Stomach (tissue), 9 donors: ENCODE measurements around the gene RGS12. TPM values are rescaled to one million over a fixed set of nuclear protein-coding genes. Genes with fewer than 3 reads are reported as not detected.

ENCODE experiments used
- DNase-seq, 2 donors: peaks; one replicate each; pipeline versions ENCODE4 v3.0.0 to v3.0.0-alpha.2; 2013 to 2019
- H3K27ac ChIP-seq, 5 donors: fragments of 200-600 bp in 4 of 5; sonication (generic) in 4 of 5; one replicate each; pipeline ENCODE4 v1.5.1; 2013 to 2019; ENCODE audit warnings: mild to moderate bottlenecking in 1 of 5, moderate library complexity in 1 of 5
- H3K27me3 ChIP-seq, 3 donors: fragments of 200-600 bp; sonication (generic); one replicate each; pipeline ENCODE4 v1.5.1; 2017 to 2019; ENCODE audit warnings: mixed run types in 1 of 3
- H3K36me3 ChIP-seq, 4 donors: fragments of 200-600 bp; sonication (generic); 1 replicate in 3 of 4; 2 replicates in 1 of 4; pipeline ENCODE4 v1.5.1; 2016 to 2019
- H3K4me1 ChIP-seq, 4 donors: fragments of 200-600 bp; sonication (generic); one replicate each; pipeline ENCODE4 v1.5.1; 2016 to 2019
- H3K4me3 ChIP-seq, 4 donors: fragments of 200-600 bp; sonication (generic) in 3 of 4; one replicate each; pipeline ENCODE4 v1.5.1; 2016 to 2019; ENCODE audit warnings: mild to moderate bottlenecking in 1 of 4
- H3K9me3 ChIP-seq, 4 donors: fragments of 200-600 bp; sonication (generic); one replicate each; pipeline ENCODE4 v1.5.1; 2016 to 2019
- CTCF ChIP-seq, 7 experiments: fragments of 450-650 bp in 4 of 7; fragments of 200-600 bp in 3 of 7; sonication (generic) in 3 of 7; IDR thresholded peaks; one replicate each; pipeline ENCODE4 v1.5.1; 2016 to 2019; ENCODE audit warnings: antibody characterized with exemption in 7 of 7, control low read depth in 2 of 7, mild to moderate bottlenecking in 1 of 7
- EP300 ChIP-seq: sonication (generic); formaldehyde crosslinking; IDR thresholded peaks from one replicate; pipeline ENCODE4 v1.6.1; 2017; ENCODE audit warnings: antibody characterized with exemption
- POLR2A ChIP-seq, 4 donors: fragments of 450-650 bp; IDR thresholded peaks; one replicate each; pipeline ENCODE4 v1.6.1; 2016; ENCODE audit warnings: antibody characterized with exemption in 4 of 4, control low read depth in 2 of 4, mild to moderate bottlenecking in 1 of 4, moderate library complexity in 1 of 4
- POLR2AphosphoS5 ChIP-seq, 3 donors: sonication (generic); formaldehyde crosslinking; IDR thresholded peaks; one replicate each; pipeline ENCODE4 v1.6.1; 2016; ENCODE audit warnings: antibody characterized with exemption in 3 of 3
- WGBS, 5 donors: extraction: QIAGEN DNeasy Blood & Tissue Kit in 3 of 5; methylation state at CpG; one replicate each; pipeline versions ENCODE4 v1.1.5 to v1.1.7; 2013 to 2018; 5-methylcytosine and 5-hydroxymethylcytosine counted together
- intact Hi-C: fragments of 100-400 bp; cut with DNase I; formaldehyde crosslinking; loops from one replicate; pipeline ENCODE4 v1.15.1; 2023; ENCODE audit warnings: low total_unique reads
- polyA plus RNA-seq, 3 donors: library from polyadenylated mRNA; stranded (reverse); fragments of 200-250 nt; gene quantifications; one replicate each; pipeline ENCODE4 v1.2.3, GENCODE V29; 2013
- total RNA-seq, 5 donors: library from RNA; depleted of rRNA; stranded (reverse); fragments of >200 nt; gene quantifications; one replicate each; pipeline versions ENCODE4 v1.1.0 to v1.2.3, GENCODE V29; 2014 to 2016
- donor health status: healthy with polysubstance abuse.
- donor health status: Bipolar disorder and iron deficiency.
- donor health status: healthy.

Gene RGS12
- total and polyA plus RNA-seq, 8 donors, result 3.5 to 51.8 (median 19.7) TPM

GRCh38 chr4:3267576-3268394 is 25.0 kb upstream of the RGS12 start:
- Histone ChIP-seq H3K27ac (no peak overlapping the region), H3K4me3 (no peak overlapping the region), H3K27me3 (no peaks in the 10 kb centered on the region), H3K4me1 (peaks cover 0 to 8% (median 2%) of the 10 kb centered on the region in 4 donors), H3K9me3 (no peaks in the 10 kb centered on the region), H3K36me3 (no peaks in the 10 kb centered on the region)
- WGBS, 5 donors, result 51 to 70% (median 61%) methylated on average over 13 to 18 of the region's 18 CpGs
- intact Hi-C loops, result no loop called here
- DNase-seq, result peak in 1 of 2 donors; percentile 19
- TF ChIP-seq POLR2AphosphoS5 (IDR thresholded peaks at IDR 0.05) (no peak), POLR2A (IDR thresholded peaks at IDR 0.05) (no peak), CTCF (IDR thresholded peaks at IDR 0.05) (no peak), EP300 (no peak)

DNA sequence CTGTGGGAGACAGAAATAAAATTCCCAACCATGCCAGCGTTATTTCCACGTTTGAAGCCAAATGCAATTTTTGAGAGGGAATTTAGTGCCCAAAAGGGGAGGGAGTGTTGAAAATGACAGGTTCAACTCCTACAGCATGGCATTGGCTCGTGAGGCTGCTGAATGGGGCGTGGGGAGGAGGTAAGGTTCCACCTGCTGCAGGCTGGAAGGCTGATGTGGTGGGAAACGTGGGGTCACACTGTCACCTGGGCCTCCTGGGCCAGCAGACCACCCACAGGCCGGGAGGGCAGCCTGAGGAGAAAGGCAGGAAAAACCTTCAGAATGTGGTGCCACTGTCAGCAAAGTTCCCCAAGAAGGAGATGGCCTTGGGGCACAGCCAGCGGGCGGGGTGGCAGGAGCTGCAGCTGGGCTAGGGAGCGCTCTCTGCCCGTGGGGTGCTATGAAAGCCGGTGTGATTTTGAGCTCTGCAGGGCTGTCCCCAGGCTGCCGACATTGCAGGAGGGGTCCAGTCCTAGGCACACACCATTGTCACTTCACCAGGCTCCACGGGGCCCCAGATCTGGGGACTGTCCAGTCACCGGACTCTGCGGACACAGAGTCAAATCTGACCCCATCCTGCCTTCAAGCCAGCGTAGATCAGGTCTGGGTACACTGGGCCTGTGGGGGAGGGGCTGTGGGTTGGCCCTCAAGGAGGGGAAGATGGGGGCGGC is 24.3 kb upstream of the RGS12 start:
- Histone ChIP-seq H3K4me1 (peaks cover 0 to 8% (median 2%) of the 10 kb centered on the region in 4 donors), H3K36me3 (no peaks in the 10 kb centered on the region), H3K27ac (no peak overlapping the region), H3K27me3 (no peaks in the 10 kb centered on the region), H3K9me3 (no peaks in the 10 kb centered on the region), H3K4me3 (no peak overlapping the region)
- DNase-seq, result peak in 1 of 2 donors; percentile 21
- TF ChIP-seq POLR2AphosphoS5 (IDR thresholded peaks at IDR 0.05) (no peak), EP300 (no peak), CTCF (IDR thresholded peaks at IDR 0.05) (no peak), POLR2A (IDR thresholded peaks at IDR 0.05) (no peak)
- intact Hi-C loops, result no loop called here
- 79 to 82% (median 80%) methylated on average over 16 to 17 of the region's 17 CpGs for WGBS, 5 donors

GRCh38 chr4:3269105-3269927 is 23.5 kb upstream of the RGS12 start:
- Histone ChIP-seq H3K36me3 (no peaks in the 10 kb centered on the region), H3K27ac (no peak overlapping the region), H3K4me1 (peaks cover 0 to 8% (median 2%) of the 10 kb centered on the region in 4 donors), H3K4me3 (no peak overlapping the region), H3K9me3 (no peaks in the 10 kb centered on the region), H3K27me3 (no peaks in the 10 kb centered on the region)
- peak in 1 of 2 donors; percentile 24 for DNase-seq
- WGBS, 5 donors, result 80 to 89% (median 85%) methylated on average over 13 to 25 of the region's 25 CpGs
- TF ChIP-seq CTCF (IDR thresholded peaks at IDR 0.05), result no peak
- TF ChIP-seq EP300, result no peak
- no peak for TF ChIP-seq POLR2AphosphoS5 (IDR thresholded peaks at IDR 0.05)
- no peak for TF ChIP-seq POLR2A (IDR thresholded peaks at IDR 0.05)
- intact Hi-C loops, result no loop called here

GRCh38 chr4:3269991-3270611 is 22.7 kb upstream of the RGS12 start:
- H3K27ac ChIP-seq, result no peak overlapping the region
- TF ChIP-seq CTCF (IDR thresholded peaks at IDR 0.05) (no peak), EP300 (no peak), POLR2AphosphoS5 (IDR thresholded peaks at IDR 0.05) (no peak), POLR2A (IDR thresholded peaks at IDR 0.05) (no peak)
- no peaks in the 10 kb centered on the region for H3K9me3 ChIP-seq
- no peaks in the 10 kb centered on the region for H3K27me3 ChIP-seq
- peak; percentile 16 to 57 for DNase-seq
- H3K4me1 ChIP-seq, result peaks cover 0 to 8% (median 2%) of the 10 kb centered on the region in 4 donors
- no peaks in the 10 kb centered on the region for H3K36me3 ChIP-seq
- intact Hi-C loops, result no loop called here
- no peak overlapping the region for H3K4me3 ChIP-seq
- WGBS, 5 donors, result 79 to 86% (median 82%) methylated on average over 14 to 17 of the region's 17 CpGs
